Keratinocyte (primary cell): ENCODE data around the gene ARHGEF33.

Experiments used
- CTCF ChIP-seq, 3 experiments: IDR thresholded peaks in 1 of 3; conservative IDR thresholded peaks in 1 of 3; optimal IDR thresholded peaks in 1 of 3; 2 replicates in 2 of 3; 3 replicates in 1 of 3; pipeline versions ENCODE3 to v1.5.1; 2011; ENCODE audit warnings: low read length in 3 of 3, mild to moderate bottlenecking in 3 of 3, moderate library complexity in 2 of 3, control low read depth in 1 of 3, inconsistent platforms in 1 of 3; ENCODE audit not compliant: insufficient read depth in 2 of 3; ENCODE audit errors: extremely low read depth in 1 of 3
- EZH2 ChIP-seq: IDR thresholded peaks from one replicate; pipeline ENCODE4 v1.6.1; 2012; ENCODE audit warnings: inconsistent platforms, mild to moderate bottlenecking, low read length, moderate library complexity

GRCh38 chr2:38966678-38967077 lies 77.0 kb downstream of the ARHGEF33 start:
- no peak for TF ChIP-seq CTCF (optimal IDR thresholded peaks at IDR 0.05 in 1 of 3, IDR thresholded peaks at IDR 0.05 in 1 of 3, conservative IDR thresholded peaks at IDR 0.05 in 1 of 3; ENCODE audit: extremely low read depth in 1 of 3, insufficient read depth in 2 of 3, low read length in 3 of 3)
- no peak for TF ChIP-seq EZH2
